ENCODE data around the gene ARIH1. TPM values are rescaled to one million over a fixed set of nuclear protein-coding genes. Genes with fewer than 3 reads are reported as not detected.
"Not testable (repeated sequence)": the region's sequence is repeated elsewhere in the genome, so short reads cannot be mapped to it uniquely, and the experiment has no call there.

The ARIH1 gene
- polyA plus RNA-seq, 1 donor, result 81.2 TPM

DNA sequence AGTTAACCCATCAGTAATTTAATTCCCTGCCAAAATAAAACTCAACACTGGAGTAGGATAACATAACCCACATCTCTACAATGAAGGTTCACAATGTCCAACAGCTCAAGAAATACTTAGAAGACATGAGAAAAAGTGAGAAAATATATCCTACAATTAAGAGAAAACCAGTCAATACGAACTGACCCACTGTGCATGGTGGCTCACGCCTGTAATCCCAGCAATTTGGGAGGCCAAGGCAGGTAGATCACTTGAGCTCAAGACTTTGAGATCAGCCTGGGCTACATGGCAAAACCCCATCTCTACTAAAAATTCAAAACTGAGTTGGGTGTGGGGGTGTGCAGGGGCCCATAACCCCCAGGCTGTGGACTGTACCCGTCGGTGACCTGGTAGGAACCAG lies 149.7 kb downstream of the ARIH1 start:
- not testable (repeated sequence) for H3K4me3 ChIP-seq (ENCODE audit: low read length); H3K4me1 ChIP-seq (ENCODE audit: control insufficient read depth, insufficient read depth, low read length); H3K27me3 ChIP-seq (ENCODE audit: control insufficient read depth, insufficient read depth, low read length); H3K9me3 ChIP-seq (ENCODE audit: control insufficient read depth, low read depth, low read length); H3K36me3 ChIP-seq (ENCODE audit: control insufficient read depth, insufficient read depth, low read length); H3K27ac ChIP-seq (ENCODE audit: low read length); DNase-seq
- WGBS (ENCODE audit: insufficient coverage, low lambda C conversion rate), result no CpG with 5 or more reads among the region's 4 CpGs

DNA sequence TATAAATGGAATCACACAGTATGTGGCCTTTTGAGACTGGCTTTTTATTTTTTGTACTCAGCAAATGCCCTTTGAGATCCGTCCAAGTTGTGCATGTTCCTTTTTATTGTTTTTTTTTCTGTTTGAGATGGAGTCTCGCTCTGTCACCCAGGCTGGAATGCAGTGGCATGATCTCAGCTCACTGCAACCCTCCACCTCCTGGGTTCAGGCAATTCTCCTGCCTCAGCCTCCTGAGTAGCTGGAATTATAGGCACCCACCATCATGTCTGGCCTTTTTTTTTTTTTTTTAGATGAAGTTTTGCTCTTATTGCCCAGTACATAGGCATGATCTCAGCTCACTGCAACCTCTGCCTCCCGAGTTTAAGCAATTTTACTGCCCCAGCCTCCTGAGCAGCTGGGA lies 152.0 kb downstream of the ARIH1 start:
- not testable (repeated sequence) for H3K4me3 ChIP-seq (ENCODE audit: low read length); H3K27me3 ChIP-seq (ENCODE audit: control insufficient read depth, insufficient read depth, low read length); DNase-seq; H3K4me1 ChIP-seq (ENCODE audit: control insufficient read depth, insufficient read depth, low read length); H3K36me3 ChIP-seq (ENCODE audit: control insufficient read depth, insufficient read depth, low read length); H3K27ac ChIP-seq (ENCODE audit: low read length); H3K9me3 ChIP-seq (ENCODE audit: control insufficient read depth, low read depth, low read length)
- WGBS (ENCODE audit: insufficient coverage, low lambda C conversion rate), result no CpG with 5 or more reads among the region's 3 CpGs

- H3K27me3 ChIP-seq (ENCODE audit: control insufficient read depth, insufficient read depth, low read length); DNase-seq; H3K27ac ChIP-seq (ENCODE audit: low read length); H3K4me1 ChIP-seq (ENCODE audit: control insufficient read depth, insufficient read depth, low read length); H3K4me3 ChIP-seq (ENCODE audit: low read length); H3K36me3 ChIP-seq (ENCODE audit: control insufficient read depth, insufficient read depth, low read length); H3K9me3 ChIP-seq (ENCODE audit: control insufficient read depth, low read depth, low read length): not testable (repeated sequence)
- no CpG with 5 or more reads among the region's 11 CpGs for WGBS (ENCODE audit: insufficient coverage, low lambda C conversion rate)
Measured at GRCh38 chr15:72628249-72629067, 154.3 kb downstream of the ARIH1 start.

- DNase-seq; H3K4me1 ChIP-seq (ENCODE audit: control insufficient read depth, insufficient read depth, low read length); H3K9me3 ChIP-seq (ENCODE audit: control insufficient read depth, low read depth, low read length); H3K4me3 ChIP-seq (ENCODE audit: low read length); H3K36me3 ChIP-seq (ENCODE audit: control insufficient read depth, insufficient read depth, low read length); H3K27ac ChIP-seq (ENCODE audit: low read length); H3K27me3 ChIP-seq (ENCODE audit: control insufficient read depth, insufficient read depth, low read length): not testable (repeated sequence)
- WGBS (ENCODE audit: insufficient coverage, low lambda C conversion rate), result no CpG with 5 or more reads among the region's 7 CpGs
Measured at GRCh38 chr15:72629068-72629570, 155.0 kb downstream of the ARIH1 start.

GRCh38 chr15:72636519-72637282 lies 162.6 kb downstream of the ARIH1 start:
- H3K36me3 ChIP-seq (ENCODE audit: control insufficient read depth, insufficient read depth, low read length); H3K27me3 ChIP-seq (ENCODE audit: control insufficient read depth, insufficient read depth, low read length); H3K4me1 ChIP-seq (ENCODE audit: control insufficient read depth, insufficient read depth, low read length); H3K27ac ChIP-seq (ENCODE audit: low read length); H3K9me3 ChIP-seq (ENCODE audit: control insufficient read depth, low read depth, low read length): not testable (repeated sequence)
- DNase-seq, result peak in 1 of 2 donors; percentile 79
- peak overlapping the region; percentile 23 for H3K4me3 ChIP-seq (ENCODE audit: low read length)
- WGBS (ENCODE audit: insufficient coverage, low lambda C conversion rate), result no CpG with 5 or more reads among the region's 43 CpGs

DNA sequence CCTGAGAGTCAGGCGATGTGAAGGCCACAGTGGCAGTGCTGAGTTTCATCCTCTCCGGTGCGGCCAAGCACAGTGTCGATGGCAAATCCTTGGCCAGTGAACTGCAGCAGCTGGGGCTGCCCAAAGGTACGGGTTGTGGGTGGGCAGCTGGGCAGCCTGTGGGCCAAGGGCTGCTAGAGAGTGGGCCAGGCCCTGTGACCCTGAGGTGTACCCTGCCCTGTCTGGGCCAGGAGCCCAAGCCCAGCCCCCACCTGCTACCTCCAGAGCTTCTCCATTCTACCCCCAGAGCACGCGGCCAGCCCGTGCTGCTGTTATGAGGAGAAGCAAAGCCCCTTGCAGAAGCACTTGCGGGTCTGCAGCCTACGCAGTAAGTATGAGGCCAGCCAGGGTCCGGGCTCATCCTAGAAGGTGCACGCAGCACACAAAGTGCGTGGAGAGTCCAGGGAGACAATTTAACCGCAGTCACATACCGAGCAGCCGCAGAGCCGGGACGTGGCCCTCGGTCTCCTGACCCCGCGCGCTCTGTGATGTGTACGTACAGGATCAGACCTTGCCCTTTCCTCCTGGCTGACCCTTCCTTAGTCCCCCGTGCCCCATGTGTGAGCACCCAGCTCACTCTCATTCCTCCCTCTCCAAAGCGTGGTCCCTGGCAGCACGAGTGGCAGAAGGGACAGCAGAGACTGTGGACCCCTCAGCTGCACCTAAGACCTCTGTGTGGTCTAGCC lies 165.8 kb downstream of the ARIH1 start:
- not testable (repeated sequence) for H3K9me3 ChIP-seq (ENCODE audit: control insufficient read depth, low read depth, low read length); H3K36me3 ChIP-seq (ENCODE audit: control insufficient read depth, insufficient read depth, low read length); DNase-seq; H3K27ac ChIP-seq (ENCODE audit: low read length); H3K4me3 ChIP-seq (ENCODE audit: low read length); H3K27me3 ChIP-seq (ENCODE audit: control insufficient read depth, insufficient read depth, low read length); H3K4me1 ChIP-seq (ENCODE audit: control insufficient read depth, insufficient read depth, low read length)
- WGBS (ENCODE audit: insufficient coverage, low lambda C conversion rate), result no CpG with 5 or more reads among the region's 26 CpGs

DNA sequence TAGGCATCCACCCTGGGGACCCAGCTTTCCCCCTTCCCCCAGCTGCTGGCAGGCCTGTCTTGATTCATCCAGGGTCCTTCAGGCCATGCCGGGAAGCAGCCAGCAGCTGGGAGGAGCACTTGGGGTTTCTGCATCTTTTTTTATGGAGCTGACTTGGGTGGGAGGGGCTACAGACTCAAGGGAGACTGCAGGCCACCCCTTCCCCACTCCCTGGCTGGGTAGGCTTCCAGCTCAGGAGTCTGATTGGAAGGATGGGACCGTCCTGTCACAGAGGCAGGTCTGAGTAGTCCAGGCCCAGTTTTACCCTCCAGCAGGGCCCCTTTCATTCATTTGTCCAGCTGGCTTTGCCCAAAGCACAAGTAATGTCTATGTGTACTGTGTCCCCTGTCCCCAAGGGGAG lies 168.1 kb downstream of the ARIH1 start:
- H3K27ac ChIP-seq (ENCODE audit: low read length); H3K27me3 ChIP-seq (ENCODE audit: control insufficient read depth, insufficient read depth, low read length); H3K4me1 ChIP-seq (ENCODE audit: control insufficient read depth, insufficient read depth, low read length); H3K4me3 ChIP-seq (ENCODE audit: low read length); H3K36me3 ChIP-seq (ENCODE audit: control insufficient read depth, insufficient read depth, low read length); H3K9me3 ChIP-seq (ENCODE audit: control insufficient read depth, low read depth, low read length); DNase-seq: not testable (repeated sequence)
- WGBS (ENCODE audit: insufficient coverage, low lambda C conversion rate), result no CpG with 5 or more reads among the region's 2 CpGs

DNA sequence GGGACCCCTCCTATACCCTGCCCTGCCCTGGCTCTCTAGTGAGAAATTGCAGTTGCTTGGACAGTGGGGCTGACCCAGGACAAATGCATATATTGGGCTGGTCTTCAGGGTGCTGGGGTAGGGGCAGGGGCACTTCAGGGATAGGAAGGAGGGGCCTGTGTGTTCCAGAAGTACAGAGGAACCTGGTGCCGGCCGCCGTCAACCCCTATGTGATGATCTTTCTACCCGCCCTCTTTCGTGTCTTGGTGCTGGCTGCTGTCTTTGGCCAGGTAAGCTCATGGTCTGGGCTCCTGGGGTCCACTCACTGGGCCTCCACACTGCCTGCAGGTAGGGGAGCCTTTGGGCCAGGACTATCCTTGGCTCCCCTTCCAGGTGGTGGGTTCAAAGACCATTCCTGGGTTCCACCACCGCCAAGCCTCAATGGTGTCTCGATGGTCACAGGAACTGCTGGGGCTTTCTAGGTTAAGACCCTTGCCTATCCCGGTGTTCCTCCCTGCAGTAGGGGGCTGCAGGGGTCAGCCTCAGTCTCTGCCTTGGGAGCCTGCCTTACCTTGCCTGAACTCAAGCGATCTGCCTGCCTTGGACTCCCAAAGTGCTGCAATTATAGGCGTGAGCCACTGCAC lies 174.6 kb downstream of the ARIH1 start:
- not testable (repeated sequence) for DNase-seq; H3K4me1 ChIP-seq (ENCODE audit: control insufficient read depth, insufficient read depth, low read length); H3K9me3 ChIP-seq (ENCODE audit: control insufficient read depth, low read depth, low read length); H3K4me3 ChIP-seq (ENCODE audit: low read length); H3K27ac ChIP-seq (ENCODE audit: low read length); H3K36me3 ChIP-seq (ENCODE audit: control insufficient read depth, insufficient read depth, low read length); H3K27me3 ChIP-seq (ENCODE audit: control insufficient read depth, insufficient read depth, low read length)
- no CpG with 5 or more reads among the region's 10 CpGs for WGBS (ENCODE audit: insufficient coverage, low lambda C conversion rate)

Data from large intestine (tissue), 3 donors.